GM12891 (cell line): Measurements from ENCODE around the gene PHC3.

Experiments used
- DNase-seq: peaks from one replicate; pipeline ENCODE4 v3.0.0; 2011; ENCODE audit warnings: low spot score; ENCODE audit not compliant: insufficient read length
- FAIRE-seq: peaks from 2 replicates; lab custom pipeline; 2011; peaks lifted over from hg19 to GRCh38; lab: Jason Lieb, UNC
- PAX5 ChIP-seq: IDR thresholded peaks from 2 replicates; pipeline ENCODE4 v1.6.1; 2011; ENCODE audit warnings: low read length, moderate library complexity, mild to moderate bottlenecking; ENCODE audit not compliant: insufficient read depth, severe bottlenecking
- POLR2A ChIP-seq: IDR thresholded peaks from 2 replicates; pipeline ENCODE4 v1.6.1; 2011; ENCODE audit warnings: low read depth, low read length, control low read depth
- POLR2AphosphoS5 ChIP-seq: IDR thresholded peaks from 2 replicates; pipeline ENCODE4 v1.6.1; 2011; ENCODE audit warnings: low read depth, low read length, control low read depth
- POU2F2 ChIP-seq: IDR thresholded peaks from 2 replicates; pipeline ENCODE4 v1.6.1; 2011; ENCODE audit warnings: low read depth, mild to moderate bottlenecking, control low read depth, low read length, moderate library complexity
- SPI1 ChIP-seq: IDR thresholded peaks from 2 replicates; pipeline ENCODE4 v1.6.1; 2011; ENCODE audit warnings: low read depth, low read length, control low read depth
- TAF1 ChIP-seq: IDR thresholded peaks from 2 replicates; pipeline ENCODE4 v1.6.1; 2011; ENCODE audit warnings: low read depth, low read length, control low read depth

PHC3 gene

GRCh38 chr3:170102431-170102830 lies 79.1 kb downstream of the PHC3 start:
- DNase-seq (no peak), FAIRE-seq (peak; percentile 54)
- TF ChIP-seq POLR2A (no peak), POU2F2 (no peak), PAX5 (no peak), SPI1 (no peak), TAF1 (no peak), POLR2AphosphoS5 (no peak)

- TF ChIP-seq POLR2A (no peak), POU2F2 (no peak), SPI1 (no peak), TAF1 (no peak), POLR2AphosphoS5 (no peak), PAX5 (no peak)
- no peak for FAIRE-seq
- no peak for DNase-seq
Observed at GRCh38 chr3:170100944-170101343, 80.6 kb downstream of the PHC3 start.

- DNase-seq (no peak), FAIRE-seq (no peak)
- TF ChIP-seq SPI1, result no peak
- TF ChIP-seq TAF1, result no peak
Observed at GRCh38 chr3:170098753-170099152, 82.8 kb downstream of the PHC3 start.

GRCh38 chr3:170096342-170096741 lies 85.2 kb downstream of the PHC3 start:
- peak; percentile 82 for FAIRE-seq
- DNase-seq, result no peak
- TF ChIP-seq POU2F2 (no peak), POLR2AphosphoS5 (no peak), SPI1 (no peak), PAX5 (no peak), POLR2A (no peak), TAF1 (no peak)

- TF ChIP-seq POU2F2, result no peak
- TF ChIP-seq SPI1, result no peak
- no peak for TF ChIP-seq POLR2AphosphoS5
- TF ChIP-seq PAX5, result no peak
- no peak for TF ChIP-seq TAF1
- TF ChIP-seq POLR2A, result no peak
Observed at GRCh38 chr3:170095771-170096170, 85.8 kb downstream of the PHC3 start.

GRCh38 chr3:170092907-170093306 lies 88.6 kb downstream of the PHC3 start:
- FAIRE-seq (no peak), DNase-seq (no peak)
- TF ChIP-seq POLR2AphosphoS5, result no peak
- TF ChIP-seq POU2F2, result no peak
- TF ChIP-seq POLR2A, result no peak

More at GRCh38 chr3:170095771-170096170, 85.8 kb downstream of the PHC3 start:
- FAIRE-seq, result no peak
- DNase-seq, result no peak

GRCh38 chr3:170090601-170090981 lies 90.9 kb downstream of the PHC3 start:
- TF ChIP-seq SPI1 (no peak), POLR2A (no peak), POLR2AphosphoS5 (no peak), POU2F2 (no peak)
- FAIRE-seq, result no peak
- no peak for DNase-seq

GRCh38 chr3:170089862-170090600 lies 91.5 kb downstream of the PHC3 start:
- no peak for FAIRE-seq
- TF ChIP-seq SPI1 (no peak), POU2F2 (no peak), TAF1 (no peak), PAX5 (no peak), POLR2AphosphoS5 (no peak), POLR2A (no peak)
- DNase-seq, result no peak

GRCh38 chr3:170085396-170085795 lies 96.1 kb downstream of the PHC3 start:
- FAIRE-seq (no peak), DNase-seq (no peak)
- no peak for TF ChIP-seq TAF1
- no peak for TF ChIP-seq POLR2A
- TF ChIP-seq PAX5, result no peak
- TF ChIP-seq SPI1, result no peak
- TF ChIP-seq POU2F2, result no peak
- no peak for TF ChIP-seq POLR2AphosphoS5

GRCh38 chr3:170083343-170083742 lies 98.2 kb downstream of the PHC3 start:
- FAIRE-seq, result no peak

GRCh38 chr3:170081079-170081741 lies 100.3 kb downstream of the PHC3 start:
- FAIRE-seq, result no peak
- DNase-seq, result no peak
- TF ChIP-seq POLR2AphosphoS5, result no peak
- no peak for TF ChIP-seq SPI1
- no peak for TF ChIP-seq POU2F2
- TF ChIP-seq TAF1, result no peak
- no peak for TF ChIP-seq PAX5
- TF ChIP-seq POLR2A, result no peak

More at GRCh38 chr3:170083343-170083742, 98.2 kb downstream of the PHC3 start:
- no peak for DNase-seq
- TF ChIP-seq POLR2AphosphoS5 (no peak), TAF1 (no peak), POU2F2 (no peak), PAX5 (no peak), POLR2A (no peak), SPI1 (no peak)
